GM19455 (cell line): ENCODE results near the gene RNF157.

Experiments used
- ATAC-seq: cut with Tn5 transposase; IDR thresholded peaks from one replicate; pipeline ENCODE4 v1.9.1; 2021; ENCODE audit not compliant: unreplicated experiment

Gene RNF157

GRCh38 chr17:76240461-76241203 is at the start of gene RNF157:
Gene RNF157, minus strand, starts transcription at chr17:76240493. Its CDS starts 253 bp downstream, at chr17:76240240.
- ATAC-seq = peak; percentile 56

- ATAC-seq = no peak
These were observed 41.5 kb upstream of the RNF157 start for GRCh38 chr17:76281573-76282371.

GRCh38 chr17:76280650-76281049 is 40.4 kb upstream of the RNF157 start:
- no peak for ATAC-seq

- ATAC-seq = no peak
These were observed 39.5 kb upstream of the RNF157 start for GRCh38 chr17:76279742-76280287.

GRCh38 chr17:76278952-76279741 is 38.9 kb upstream of the RNF157 start:
- ATAC-seq = no peak

GRCh38 chr17:76278268-76278908 is 38.1 kb upstream of the RNF157 start:
- no peak for ATAC-seq

DNA sequence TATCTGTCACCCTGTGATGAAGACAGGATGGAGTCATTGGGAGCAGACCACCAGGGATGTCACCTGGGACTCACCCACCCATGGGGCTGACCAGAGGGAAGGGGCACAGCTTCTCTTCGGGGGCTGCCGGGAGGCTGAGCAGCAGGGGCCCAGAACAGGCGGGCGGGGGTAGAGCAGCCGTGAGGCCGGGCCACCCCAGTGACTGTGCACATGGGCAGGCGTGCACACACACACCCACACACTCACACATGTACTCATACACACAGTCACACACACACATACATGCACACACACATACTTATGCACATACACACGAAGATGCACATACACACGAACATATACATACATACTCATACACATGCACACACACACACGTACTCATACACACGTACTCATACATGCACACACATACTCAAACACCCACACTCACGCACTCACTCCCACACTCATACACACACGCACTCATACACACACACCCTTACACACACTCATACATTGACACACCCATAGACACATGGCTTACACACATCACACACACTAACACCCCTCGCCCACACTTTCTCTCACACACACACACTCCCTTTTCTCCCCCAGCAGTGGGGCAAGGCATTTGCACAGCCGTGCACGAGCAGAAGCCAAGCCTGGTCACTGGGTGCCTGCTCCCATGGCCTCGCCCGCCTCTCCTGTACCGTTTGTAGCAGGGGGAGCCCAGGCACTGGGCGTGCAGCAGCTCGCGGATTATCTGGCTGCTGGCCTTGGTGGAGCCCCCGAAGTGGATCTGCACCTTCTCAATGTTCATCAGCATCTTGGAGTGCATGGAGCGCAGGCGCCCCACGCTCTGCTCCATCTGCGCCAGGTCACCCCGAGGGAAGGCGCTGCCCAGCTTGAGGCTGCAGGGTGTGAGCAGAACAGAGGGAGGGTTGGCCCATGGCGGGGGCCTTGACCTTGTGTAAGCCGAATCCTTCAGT is 37.3 kb upstream of the RNF157 start:
- ATAC-seq = no peak

DNA sequence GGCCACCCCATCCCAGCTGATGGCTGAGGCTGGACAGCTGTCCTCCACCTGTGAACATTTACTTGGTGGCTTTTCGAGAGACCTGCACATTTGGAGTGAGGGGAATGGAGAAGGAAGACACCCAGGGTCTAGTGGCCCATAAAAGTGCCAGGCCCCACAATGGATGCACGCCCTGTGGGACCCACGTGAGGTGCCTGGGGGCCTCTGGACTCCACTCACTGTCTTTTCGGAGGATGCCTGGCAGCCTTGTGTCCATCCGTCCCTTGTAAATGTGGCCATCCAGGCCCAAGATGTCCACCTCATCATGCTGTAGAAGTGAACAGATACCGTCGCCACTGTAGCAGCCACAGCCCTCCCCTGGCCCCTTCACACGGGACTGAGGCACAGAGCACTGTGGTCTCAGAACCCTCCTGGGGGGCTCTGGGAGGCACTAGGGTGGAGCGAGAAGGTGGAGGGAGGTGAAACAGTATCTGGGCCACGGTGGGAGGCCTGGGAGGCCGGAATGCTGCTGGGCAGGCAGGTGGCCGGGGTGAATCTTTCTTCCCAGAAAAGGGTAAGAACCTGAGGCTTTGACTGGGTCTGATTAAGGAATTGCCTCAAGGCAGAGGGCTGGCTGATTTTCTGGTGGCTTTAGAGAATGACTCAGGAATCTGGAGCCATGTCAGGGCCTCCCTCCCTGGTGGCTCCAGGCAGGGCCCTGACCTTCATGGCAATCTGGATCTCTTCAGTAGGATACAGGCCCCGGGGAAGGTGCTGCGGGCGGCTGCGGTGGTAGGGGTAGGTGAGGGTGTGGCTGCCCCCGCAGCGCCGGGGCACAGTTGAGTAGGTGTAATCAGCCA is 36.4 kb upstream of the RNF157 start:
- ATAC-seq = no peak

- ATAC-seq = no peak
These were observed 35.8 kb upstream of the RNF157 start for GRCh38 chr17:76276069-76276431.

DNA sequence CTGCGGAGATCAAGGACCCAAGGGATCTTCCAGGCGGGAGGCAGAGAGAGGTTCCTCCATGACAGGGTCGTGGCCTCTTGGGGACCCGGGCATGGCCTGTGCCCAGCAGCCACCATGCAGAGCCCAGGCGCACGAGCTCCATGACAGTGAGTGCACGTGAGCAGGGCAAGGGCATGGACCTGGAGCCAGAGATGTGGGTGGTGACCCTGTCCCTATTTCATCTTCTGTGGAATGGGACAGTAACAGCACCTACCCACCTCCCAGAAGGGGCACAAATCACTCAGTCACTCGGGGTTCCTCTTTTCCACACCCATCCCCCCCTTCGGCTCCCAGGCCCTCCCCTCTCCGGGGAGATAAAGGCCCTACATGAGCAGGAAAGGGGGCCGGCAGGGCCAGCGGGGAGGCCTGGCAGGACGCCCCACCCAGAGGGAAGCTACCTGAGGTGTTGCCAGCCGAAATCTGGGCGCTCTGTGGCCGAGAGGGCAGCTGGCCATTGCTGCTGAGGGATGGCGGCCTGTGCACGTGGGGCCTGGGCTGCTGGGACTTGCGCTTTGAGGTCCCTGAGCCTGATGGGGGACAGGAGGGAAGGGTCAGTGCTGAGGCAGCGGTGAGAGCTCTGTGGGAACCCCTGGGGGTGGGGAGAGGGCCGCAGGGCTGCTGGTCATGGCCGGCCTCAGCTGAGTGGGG is 35.2 kb upstream of the RNF157 start:
- ATAC-seq = no peak

GRCh38 chr17:76274112-76274956 is 34.0 kb upstream of the RNF157 start:
- no peak for ATAC-seq

- ATAC-seq = no peak
These were observed 33.3 kb upstream of the RNF157 start for GRCh38 chr17:76273445-76274111.

GRCh38 chr17:76272541-76273444 is 32.5 kb upstream of the RNF157 start:
- peak; percentile 8 for ATAC-seq

- peak; percentile 46 for ATAC-seq
These were observed 31.6 kb upstream of the RNF157 start for GRCh38 chr17:76271669-76272540.
